Fibroblast of the aortic adventitia (primary cell): ENCODE results near the gene DOCK10. TPM values are rescaled to one million over a fixed set of nuclear protein-coding genes. Genes with fewer than 3 reads are reported as not detected.

Source experiments
- DNase-seq: peaks from one replicate; pipeline ENCODE4 v3.0.0-alpha.2; 2010; ENCODE audit warnings: low read depth
- H3K4me3 ChIP-seq: 2 replicates; pipeline ENCODE4 v1.5.1; 2011; ENCODE audit warnings: low read depth, mild to moderate bottlenecking, control low read depth, low read length, moderate library complexity
- CTCF ChIP-seq: IDR thresholded peaks from 2 replicates; pipeline ENCODE4 v1.5.1; 2011; ENCODE audit warnings: mild to moderate bottlenecking, low read length, control low read depth, inconsistent platforms; ENCODE audit not compliant: insufficient read depth
- total RNA-seq: library from RNA; depleted of rRNA; stranded (reverse); fragments of >200 nt; gene quantifications from 2 replicates; pipeline ENCODE4 v1.2.3, GENCODE V29; 2012; ENCODE audit warnings: low replicate concordance

The DOCK10 gene
- total RNA-seq, 1 donor, result 66.2 TPM

GRCh38 chr2:224870341-224870740 is 171.9 kb downstream of the DOCK10 start:
- no peak overlapping the region for H3K4me3 ChIP-seq
- peak; percentile 26 for DNase-seq
- no peak for TF ChIP-seq CTCF

GRCh38 chr2:224869601-224870233 is 172.6 kb downstream of the DOCK10 start:
- peak; percentile 94 for DNase-seq

GRCh38 chr2:224865016-224865415 is 177.3 kb downstream of the DOCK10 start:
- H3K4me3 ChIP-seq, result no peak overlapping the region

More at GRCh38 chr2:224869601-224870233, 172.6 kb downstream of the DOCK10 start:
- no peak for TF ChIP-seq CTCF
- no peak overlapping the region for H3K4me3 ChIP-seq

GRCh38 chr2:224861266-224861665 is 181.0 kb downstream of the DOCK10 start:
- DNase-seq, result no peak
- no peak for TF ChIP-seq CTCF
- H3K4me3 ChIP-seq, result no peak overlapping the region

More at GRCh38 chr2:224865016-224865415, 177.3 kb downstream of the DOCK10 start:
- DNase-seq, result no peak
- TF ChIP-seq CTCF, result no peak

- no peak for TF ChIP-seq CTCF
- no peak for DNase-seq
Measured at GRCh38 chr2:224860786-224861185, 181.5 kb downstream of the DOCK10 start.

GRCh38 chr2:224851811-224852210 is 190.5 kb downstream of the DOCK10 start:
- DNase-seq, result no peak
- no peak for TF ChIP-seq CTCF
- no peak overlapping the region for H3K4me3 ChIP-seq

More at GRCh38 chr2:224860786-224861185, 181.5 kb downstream of the DOCK10 start:
- no peak overlapping the region for H3K4me3 ChIP-seq

- TF ChIP-seq CTCF, result no peak
- H3K4me3 ChIP-seq, result no peak overlapping the region
- DNase-seq, result no peak
Measured at GRCh38 chr2:224850081-224850480, 192.2 kb downstream of the DOCK10 start.
